OCI-LY1 (cell line): ENCODE data around the gene SLC39A11.

Experiments
- H2AFZ ChIP-seq: fragments of 200-600 bp; sonication (generic), shearing (Covaris generic); 2 replicates; pipeline ENCODE4 v1.6.0; 2014; ENCODE audit warnings: antibody characterized with exemption, mild to moderate bottlenecking, low read length
- H3F3A ChIP-seq: fragments of 200-600 bp; sonication (generic), shearing (Covaris generic); 2 replicates; pipeline ENCODE4 v1.6.0; 2014; ENCODE audit warnings: mild to moderate bottlenecking, antibody characterized with exemption, low read length, moderate library complexity; ENCODE audit not compliant: insufficient read depth
- H3K27ac ChIP-seq: fragments of 200-600 bp; sonication (generic); 2 replicates; pipeline ENCODE4 v1.5.1; 2014; ENCODE audit warnings: low read length, mixed run types, mild to moderate bottlenecking, low read depth; ENCODE audit not compliant: poor library complexity, severe bottlenecking
- H3K27me3 ChIP-seq: fragments of 200-600 bp; sonication (generic); 2 replicates; pipeline ENCODE4 v1.6.0; 2014; ENCODE audit warnings: antibody characterized with exemption, mild to moderate bottlenecking, low read length, moderate library complexity; ENCODE audit not compliant: insufficient read depth
- H3K36me3 ChIP-seq: fragments of 200-600 bp; sonication (generic); 2 replicates; pipeline ENCODE4 v1.6.1; 2014; ENCODE audit warnings: mild to moderate bottlenecking, antibody characterized with exemption, low read length, moderate library complexity, mixed read lengths; ENCODE audit not compliant: insufficient read depth
- H3K4me1 ChIP-seq: fragments of 200-600 bp; sonication (generic); 2 replicates; pipeline ENCODE4 v1.5.1; 2014; ENCODE audit warnings: mild to moderate bottlenecking, low read length, moderate library complexity; ENCODE audit not compliant: insufficient read depth, severe bottlenecking
- H3K4me2 ChIP-seq: fragments of 200-600 bp; sonication (generic), shearing (Covaris generic); 2 replicates; pipeline ENCODE4 v1.6.1; 2014; ENCODE audit warnings: low read length
- H3K4me3 ChIP-seq: fragments of 200-600 bp; sonication (generic); 2 replicates; pipeline ENCODE4 v1.5.1; 2014; ENCODE audit warnings: low read length, low read depth, mild to moderate bottlenecking, mixed read lengths; ENCODE audit not compliant: poor library complexity, severe bottlenecking
- H3K79me2 ChIP-seq: fragments of 200-600 bp; shearing (Covaris generic); 2 replicates; pipeline ENCODE4 v1.6.1; 2016; ENCODE audit warnings: mixed run types, low read length, mixed read lengths; ENCODE audit not compliant: insufficient read depth
- H3K9ac ChIP-seq: fragments of 200-600 bp; sonication (generic), shearing (Covaris generic); 2 replicates; pipeline ENCODE4 v1.6.1; 2014; ENCODE audit warnings: mild to moderate bottlenecking, low read length, mixed read lengths
- H3K9me2 ChIP-seq: fragments of 200-600 bp; sonication (generic), shearing (Covaris generic); 2 replicates; pipeline ENCODE4 v1.6.1; 2014; ENCODE audit warnings: low read depth, mild to moderate bottlenecking, low read length, mixed read lengths
- H3K9me3 ChIP-seq: fragments of 200-600 bp; shearing (Covaris generic); 2 replicates; pipeline ENCODE4 v1.6.1; 2014; ENCODE audit warnings: low read length, mixed read lengths
- H4K20me1 ChIP-seq: fragments of 200-600 bp; sonication (generic), shearing (Covaris generic); 2 replicates; pipeline ENCODE4 v1.6.0; 2016; ENCODE audit warnings: mild to moderate bottlenecking, low read length; ENCODE audit not compliant: insufficient read depth
- CTCF ChIP-seq: fragments of 200-600 bp; sonication (generic), shearing (Covaris generic); IDR thresholded peaks from 2 replicates; pipeline ENCODE4 v1.5.1; 2017; ENCODE audit warnings: mild to moderate bottlenecking, antibody characterized with exemption, low read length, moderate library complexity, mixed read lengths
- EZH2 ChIP-seq: fragments of 200-600 bp; sonication (generic), shearing (Covaris generic); IDR thresholded peaks from 2 replicates; pipeline ENCODE4 v1.8.0; 2017; ENCODE audit warnings: borderline replicate concordance, mixed run types, mild to moderate bottlenecking, antibody characterized with exemption, low read length, moderate library complexity, mixed read lengths

SLC39A11 gene

GRCh38 chr17:72843591-72843990 lies 248.9 kb downstream of the SLC39A11 start:
- Histone ChIP-seq H3K4me1 (no peaks in the 10 kb centered on the region), H3K27me3 (no peaks in the 10 kb centered on the region), H4K20me1 (no peaks in the 10 kb centered on the region), H3K9me2 (no peaks in the 10 kb centered on the region), H3K9ac (no peak overlapping the region), H3K36me3 (peaks cover 13% of the 10 kb centered on the region; the same call in 1 of the 2 replicates), H3K4me3 (no peak overlapping the region), H3F3A (no peaks in the 10 kb centered on the region), H2AFZ (no peak overlapping the region), H3K9me3 (no peaks in the 10 kb centered on the region), H3K27ac (no peak overlapping the region), H3K4me2 (no peak overlapping the region), H3K79me2 (no peaks in the 10 kb centered on the region)
- TF ChIP-seq CTCF, result no peak
- TF ChIP-seq EZH2, result no peak

- H3F3A ChIP-seq, result no peaks in the 10 kb centered on the region
- H3K27me3 ChIP-seq, result no peaks in the 10 kb centered on the region
- H3K79me2 ChIP-seq, result no peaks in the 10 kb centered on the region
- no peak overlapping the region for H3K9ac ChIP-seq
- peaks cover 13% of the 10 kb centered on the region; the same call in 1 of the 2 replicates for H3K36me3 ChIP-seq
- H2AFZ ChIP-seq, result no peak overlapping the region
- no peak overlapping the region for H3K4me2 ChIP-seq
- no peak for TF ChIP-seq CTCF
- no peak for TF ChIP-seq EZH2
- H3K9me3 ChIP-seq, result no peaks in the 10 kb centered on the region
- peaks cover 4% of the 10 kb centered on the region for H3K4me1 ChIP-seq
- H3K27ac ChIP-seq, result no peak overlapping the region
- no peaks in the 10 kb centered on the region for H4K20me1 ChIP-seq
- H3K9me2 ChIP-seq, result no peaks in the 10 kb centered on the region
- H3K4me3 ChIP-seq, result no peak overlapping the region
Observed at GRCh38 chr17:72840019-72840418, 252.5 kb downstream of the SLC39A11 start.

GRCh38 chr17:72839131-72839725 lies 253.3 kb downstream of the SLC39A11 start:
- Histone ChIP-seq H3K36me3 (peaks cover 13% of the 10 kb centered on the region; the same call in 1 of the 2 replicates), H3K4me2 (no peak overlapping the region), H3F3A (no peaks in the 10 kb centered on the region), H3K27ac (no peak overlapping the region), H3K9me2 (no peaks in the 10 kb centered on the region), H3K9ac (no peak overlapping the region), H2AFZ (no peak overlapping the region), H4K20me1 (no peaks in the 10 kb centered on the region), H3K79me2 (no peaks in the 10 kb centered on the region), H3K9me3 (no peaks in the 10 kb centered on the region), H3K4me1 (peaks cover 4% of the 10 kb centered on the region), H3K4me3 (no peak overlapping the region), H3K27me3 (no peaks in the 10 kb centered on the region)
- TF ChIP-seq EZH2 (no peak), CTCF (no peak)
